ENCODE measurements around the gene MOB1B. TPM values are rescaled to one million over a fixed set of nuclear protein-coding genes. Genes with fewer than 3 reads are reported as not detected.

Gene MOB1B
- total RNA-seq, 1 donor from 2014 or later, result 34.6 TPM

DNA sequence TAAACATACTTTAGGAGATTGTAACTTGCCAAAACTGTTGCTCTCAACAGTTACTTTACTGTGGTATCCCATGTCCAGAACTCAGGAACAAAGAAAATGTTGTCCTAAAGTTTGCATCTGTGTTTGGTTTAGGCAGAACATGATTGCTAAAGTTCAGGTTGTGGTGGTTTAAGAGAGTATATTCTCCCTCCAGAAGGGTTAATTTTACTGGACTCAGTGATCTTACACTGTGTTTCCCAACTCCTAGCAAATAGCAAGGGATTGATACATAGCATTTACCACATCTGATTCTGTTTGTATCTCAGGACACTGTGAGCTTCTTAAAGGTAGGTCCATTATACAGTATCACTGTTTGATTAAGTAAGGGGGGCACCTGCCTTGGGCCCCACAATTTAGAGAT lies 78.0 kb downstream of the MOB1B start:
- Histone ChIP-seq H3K4me3 (no peak overlapping the region), H3K27me3 (ENCODE audit: low read depth) (no peaks in the 10 kb centered on the region), H3K4me1 (no peaks in the 10 kb centered on the region), H3K27ac (no peak overlapping the region), H3K9me3 (no peaks in the 10 kb centered on the region), H3K36me3 (peaks cover 13% of the 10 kb centered on the region)
- intact Hi-C loops (cut with DNase I), result no loop called here
- TF ChIP-seq, protein P1, sequence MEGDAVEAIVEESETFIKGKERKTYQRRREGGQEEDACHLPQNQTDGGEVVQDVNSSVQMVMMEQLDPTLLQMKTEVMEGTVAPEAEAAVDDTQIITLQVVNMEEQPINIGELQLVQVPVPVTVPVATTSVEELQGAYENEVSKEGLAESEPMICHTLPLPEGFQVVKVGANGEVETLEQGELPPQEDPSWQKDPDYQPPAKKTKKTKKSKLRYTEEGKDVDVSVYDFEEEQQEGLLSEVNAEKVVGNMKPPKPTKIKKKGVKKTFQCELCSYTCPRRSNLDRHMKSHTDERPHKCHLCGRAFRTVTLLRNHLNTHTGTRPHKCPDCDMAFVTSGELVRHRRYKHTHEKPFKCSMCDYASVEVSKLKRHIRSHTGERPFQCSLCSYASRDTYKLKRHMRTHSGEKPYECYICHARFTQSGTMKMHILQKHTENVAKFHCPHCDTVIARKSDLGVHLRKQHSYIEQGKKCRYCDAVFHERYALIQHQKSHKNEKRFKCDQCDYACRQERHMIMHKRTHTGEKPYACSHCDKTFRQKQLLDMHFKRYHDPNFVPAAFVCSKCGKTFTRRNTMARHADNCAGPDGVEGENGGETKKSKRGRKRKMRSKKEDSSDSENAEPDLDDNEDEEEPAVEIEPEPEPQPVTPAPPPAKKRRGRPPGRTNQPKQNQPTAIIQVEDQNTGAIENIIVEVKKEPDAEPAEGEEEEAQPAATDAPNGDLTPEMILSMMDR (IDR thresholded peaks at IDR 0.05), result no peak
- DNase-seq, result no peak
- no peak for ATAC-seq

DNA sequence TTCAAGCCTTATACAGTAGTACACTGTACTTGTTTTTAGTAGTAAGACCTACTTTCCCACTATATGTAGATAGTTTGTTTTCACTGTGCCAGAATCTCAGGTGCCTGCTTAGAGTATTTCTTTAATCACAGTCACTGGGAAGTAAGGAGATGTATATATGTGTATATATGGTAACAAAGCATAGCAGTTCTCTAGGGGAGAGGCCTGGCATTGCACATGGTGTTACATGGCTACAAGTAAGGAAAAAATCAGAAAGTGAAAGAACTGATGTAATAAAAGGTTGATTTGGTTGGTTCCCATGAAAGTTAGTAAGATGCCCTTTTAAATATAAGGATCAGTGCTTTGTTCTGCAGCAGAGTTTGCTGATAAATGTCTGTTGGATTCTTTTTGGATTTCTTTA lies 81.9 kb downstream of the MOB1B start:
- Histone ChIP-seq H3K4me1 (no peaks in the 10 kb centered on the region), H3K9me3 (no peaks in the 10 kb centered on the region), H3K36me3 (no peaks in the 10 kb centered on the region), H3K4me3 (no peak overlapping the region), H3K27ac (no peak overlapping the region), H3K27me3 (ENCODE audit: low read depth) (no peaks in the 10 kb centered on the region)
- ATAC-seq, result no peak
- TF ChIP-seq, protein P1 (IDR thresholded peaks at IDR 0.05), result no peak
- intact Hi-C loops (cut with DNase I), result no loop called here
- no peak for DNase-seq

DNA sequence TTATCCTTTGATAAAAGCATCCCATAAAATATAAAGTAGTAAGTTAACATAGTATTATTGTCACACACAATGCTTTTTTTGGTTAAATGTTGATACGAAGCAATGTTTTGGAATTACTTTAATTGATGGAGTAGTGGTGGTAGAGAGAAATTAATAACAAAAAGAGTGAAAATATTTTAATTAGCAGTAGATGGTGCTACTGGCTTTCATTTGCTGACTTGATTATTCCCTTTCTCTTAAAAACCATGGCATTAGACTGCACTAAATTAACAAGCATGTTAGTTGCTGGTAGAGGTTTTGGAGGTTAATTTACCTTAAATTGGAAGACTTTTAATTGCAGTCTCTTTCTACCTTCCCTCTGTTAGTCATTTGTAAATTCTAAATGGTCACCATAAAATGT lies 82.4 kb downstream of the MOB1B start:
- intact Hi-C loops (cut with DNase I), result no loop called here
- no peak for ATAC-seq
- no peaks in the 10 kb centered on the region for H3K9me3 ChIP-seq
- no peak overlapping the region for H3K27ac ChIP-seq
- no peak overlapping the region for H3K4me3 ChIP-seq
- no peak for DNase-seq
- no peaks in the 10 kb centered on the region for H3K4me1 ChIP-seq
- H3K36me3 ChIP-seq, result no peaks in the 10 kb centered on the region
- TF ChIP-seq, protein P1 (IDR thresholded peaks at IDR 0.05), result no peak
- no peaks in the 10 kb centered on the region for H3K27me3 ChIP-seq (ENCODE audit: low read depth)

DNA sequence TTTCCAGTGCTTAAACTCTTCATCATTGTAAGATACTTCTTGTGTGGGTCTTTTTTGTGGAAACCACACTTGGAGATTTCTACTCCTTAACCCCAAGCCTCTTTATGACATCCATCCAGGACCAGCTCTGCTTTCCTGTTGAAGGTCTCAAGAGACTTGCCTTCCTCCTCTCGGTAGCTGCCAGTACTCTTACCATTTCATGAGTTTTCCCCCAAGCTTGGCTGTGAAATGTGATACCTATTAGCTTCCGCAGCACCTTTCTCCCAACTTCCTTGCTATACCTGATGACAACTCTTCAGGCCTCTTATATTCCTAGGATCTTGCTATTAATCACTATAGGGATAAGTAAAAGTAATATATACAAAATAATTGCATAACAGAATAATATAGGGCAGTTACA lies 89.4 kb downstream of the MOB1B start:
- H3K27ac ChIP-seq, result no peak overlapping the region
- H3K9me3 ChIP-seq, result no peaks in the 10 kb centered on the region
- no peak overlapping the region for H3K4me3 ChIP-seq
- no peaks in the 10 kb centered on the region for H3K36me3 ChIP-seq
- DNase-seq, result no peak
- no peak for ATAC-seq
- intact Hi-C loops (cut with DNase I), result no loop called here
- peaks cover 32% of the 10 kb centered on the region for H3K4me1 ChIP-seq
- TF ChIP-seq, protein P1 (IDR thresholded peaks at IDR 0.05), result no peak
- no peaks in the 10 kb centered on the region for H3K27me3 ChIP-seq (ENCODE audit: low read depth)

DNA sequence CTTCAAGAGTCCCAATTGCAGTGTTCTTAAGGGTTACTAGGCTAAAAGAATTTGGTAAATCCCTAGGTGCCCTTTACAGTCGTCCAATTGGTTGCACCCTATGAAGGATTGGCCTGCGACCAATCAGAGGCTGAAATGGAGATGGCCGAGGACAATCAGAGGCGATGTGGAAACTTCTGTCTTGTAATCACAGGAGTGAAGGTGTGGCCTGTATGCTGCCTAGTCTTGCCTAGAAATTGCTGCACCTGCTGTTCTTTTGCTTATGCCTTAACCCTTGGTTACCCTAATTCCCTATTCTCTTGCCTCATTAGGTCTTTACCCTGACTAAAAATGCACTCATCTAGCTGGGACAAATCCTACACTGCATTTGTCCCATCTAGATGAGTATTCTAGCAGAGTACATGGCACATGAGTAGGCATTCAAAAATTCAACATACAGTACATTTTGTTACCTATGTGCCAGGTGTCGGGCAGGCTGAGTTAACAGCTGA lies 90.3 kb downstream of the MOB1B start:
- TF ChIP-seq, protein P1 (IDR thresholded peaks at IDR 0.05), result no peak
- H3K9me3 ChIP-seq, result no peaks in the 10 kb centered on the region
- no peaks in the 10 kb centered on the region for H3K36me3 ChIP-seq
- peak overlapping the region; percentile 92 for H3K4me3 ChIP-seq
- H3K27me3 ChIP-seq (ENCODE audit: low read depth), result no peaks in the 10 kb centered on the region
- H3K4me1 ChIP-seq, result peaks cover 41% of the 10 kb centered on the region
- peak overlapping the region; percentile 89 for H3K27ac ChIP-seq
- ATAC-seq (peak in 1 of 2 donors; percentile 23), DNase-seq (no peak)
- intact Hi-C loops (cut with DNase I), result no loop called here

Measured in lower lobe of right lung (tissue), 2 donors.